B cell (primary cell): ENCODE data around the gene ZBTB44. TPM values are rescaled to one million over a fixed set of nuclear protein-coding genes. Genes with fewer than 3 reads are reported as not detected.
A peak's percentile ranks its signal among the peaks of the same experiment; 100 is the strongest.

ENCODE experiments used
- ATAC-seq: fragments of 200-7000 bp; cut with Tn5 transposase; one replicate; pipeline ENCODE4 v1.10.0; 2021; ENCODE audit warnings: low read depth, mild to moderate bottlenecking, moderate number of reproducible peaks, moderate library complexity
- CTCF ChIA-PET: fragments of 350-600 bp; sonication (Branson Sonifier 250); formaldehyde crosslinking; loops from one replicate; lab custom pipeline; 2021; ENCODE audit warnings: antibody characterized with exemption, inconsistent platforms; lab: Charles Lee
- POLR2A ChIA-PET: fragments of 350-600 bp; sonication (Branson Sonifier 250); formaldehyde crosslinking; loops from one replicate; lab custom pipeline; 2021; ENCODE audit warnings: antibody characterized with exemption; lab: Charles Lee
- DNase-seq: peaks from one replicate; pipeline ENCODE4 v3.0.0; 2013
- H2AFZ ChIP-seq: 2 replicates; pipeline ENCODE4 v1.6.1; 2012; ENCODE audit warnings: mild to moderate bottlenecking, low read depth, low read length; ENCODE audit not compliant: insufficient read depth, poor library complexity, severe bottlenecking
- H3K27ac ChIP-seq, 2 donors: 1 replicate in 1 of 2; 2 replicates in 1 of 2; pipeline ENCODE4 v1.5.1; 2012 to 2013; ENCODE audit warnings: low read length in 2 of 2, mild to moderate bottlenecking in 2 of 2, moderate library complexity in 1 of 2
- H3K27me3 ChIP-seq, 4 experiments: fragments of 200-600 bp in 1 of 4; sonication (generic) in 1 of 4; replicated peaks in 1 of 4; 1 replicate in 2 of 4; 2 replicates in 2 of 4; pipeline versions ENCODE4 v1.6.1 to v1.7.0; 2013 to 2016; ENCODE audit warnings: low read length in 3 of 4, mild to moderate bottlenecking in 2 of 4, mixed read lengths in 1 of 4, moderate library complexity in 1 of 4; ENCODE audit not compliant: insufficient read depth in 4 of 4, control insufficient read depth in 3 of 4; ENCODE audit errors: control extremely low read depth in 1 of 4
- H3K36me3 ChIP-seq, 2 experiments: replicated peaks in 1 of 2; 1 replicate in 1 of 2; 2 replicates in 1 of 2; pipeline versions ENCODE4 v1.6.1 to v1.7.1; 2013; ENCODE audit warnings: low read length in 1 of 2; ENCODE audit not compliant: insufficient read depth in 2 of 2, control insufficient read depth in 1 of 2; ENCODE audit errors: control extremely low read depth in 1 of 2, extremely low read depth in 1 of 2
- H3K4me1 ChIP-seq, 2 donors: fragments of 200-600 bp in 1 of 2; sonication (generic) in 1 of 2; 1 replicate in 1 of 2; 2 replicates in 1 of 2; pipeline versions ENCODE4 v1.5.1 to v1.6.1; 2013 to 2017; ENCODE audit warnings: low read length in 2 of 2; ENCODE audit not compliant: control insufficient read depth in 2 of 2, insufficient read depth in 2 of 2
- H3K4me2 ChIP-seq: replicated peaks from 2 replicates; pipeline ENCODE3; 2012; ENCODE audit warnings: mild to moderate bottlenecking, low read depth, low read length; ENCODE audit not compliant: poor library complexity, severe bottlenecking
- H3K4me3 ChIP-seq, 5 experiments: fragments of 200-600 bp in 1 of 5; sonication (generic) in 1 of 5; 1 replicate in 3 of 5; 2 replicates in 2 of 5; pipeline versions ENCODE4 v1.5.1 to v1.7.0; 2011 to 2016; ENCODE audit warnings: low read length in 4 of 5, mild to moderate bottlenecking in 4 of 5, low read depth in 2 of 5, control low read depth in 1 of 5, moderate library complexity in 1 of 5; ENCODE audit not compliant: insufficient read depth in 1 of 5; ENCODE audit errors: control extremely low read depth in 1 of 5, extremely low read depth in 1 of 5
- H3K79me2 ChIP-seq: fragments of 200-600 bp; sonication (generic); one replicate; pipeline ENCODE4 v1.6.0; 2016; ENCODE audit warnings: low read length; ENCODE audit not compliant: control insufficient read depth, insufficient read depth
- H3K9ac ChIP-seq: fragments of 200-600 bp; sonication (generic); 2 replicates; pipeline ENCODE4 v1.6.1; 2017; ENCODE audit warnings: mild to moderate bottlenecking, low read length, moderate library complexity
- H3K9me3 ChIP-seq, 3 donors: one replicate each; pipeline versions ENCODE4 v1.6.1 to v1.7.1; 2013; ENCODE audit warnings: low read length in 2 of 3; ENCODE audit not compliant: control insufficient read depth in 2 of 3, insufficient read depth in 1 of 3; ENCODE audit errors: control extremely low read depth in 1 of 3
- H4K20me1 ChIP-seq: 2 replicates; pipeline ENCODE4 v1.6.0; 2012; ENCODE audit warnings: mild to moderate bottlenecking, low read length; ENCODE audit not compliant: insufficient read depth, control insufficient read depth, poor library complexity, severe bottlenecking
- H3K27ac Mint-ChIP-seq: one replicate; pipeline ENCODE4 v1.8.0; 2021; ENCODE audit warnings: mixed read lengths
- H3K27me3 Mint-ChIP-seq: one replicate; pipeline ENCODE4 v1.8.0; 2021; ENCODE audit warnings: mixed read lengths
- H3K4me1 Mint-ChIP-seq: one replicate; pipeline ENCODE4 v1.8.0; 2021; ENCODE audit warnings: mixed read lengths
- H3K4me3 Mint-ChIP-seq: one replicate; pipeline ENCODE4 v1.8.0; 2021; ENCODE audit warnings: mixed read lengths
- H3K9me3 Mint-ChIP-seq: one replicate; pipeline ENCODE4 v1.8.0; 2022; ENCODE audit warnings: mixed read lengths; ENCODE audit not compliant: insufficient read depth
- CTCF ChIP-seq: fragments of 200-600 bp; IDR thresholded peaks from one replicate; pipeline ENCODE4 v1.8.0; 2022; ENCODE audit warnings: antibody characterized with exemption, mild to moderate bottlenecking
- EZH2 ChIP-seq: IDR thresholded peaks from 2 replicates; pipeline ENCODE4 v1.6.1; 2012; ENCODE audit warnings: borderline replicate concordance, low read depth, mild to moderate bottlenecking, moderate library complexity, low read length; ENCODE audit not compliant: insufficient read depth, poor library complexity, severe bottlenecking
- WGBS: methylation state at CpG from one replicate; pipeline ENCODE4 v1.1.5; 2013; ENCODE audit warnings: missing lambda C conversion rate; ENCODE audit not compliant: insufficient coverage; 5-methylcytosine and 5-hydroxymethylcytosine counted together
- intact Hi-C: fragments of 100-400 bp; cut with micrococcal nuclease; formaldehyde crosslinking; loops from one replicate; pipeline ENCODE4 v1.10.0; 2022
- polyA plus RNA-seq: library from polyadenylated mRNA; depleted of rRNA; stranded (reverse); fragments of >200 nt; gene quantifications from 2 replicates; pipeline ENCODE4 v1.2.3, GENCODE V29; 2012
- total RNA-seq, 2 donors: library from RNA; stranded (reverse); fragments of 120-200 nt in 1 of 2; gene quantifications; 1 replicate in 1 of 2; 2 replicates in 1 of 2; pipeline versions ENCODE4 v1.2.3 to v1.2.4, GENCODE V29; 2013 to 2022

ZBTB44 gene
- total and polyA plus RNA-seq, 2 donors (not counting 1 experiment from before 2014, with no cell fraction given) = 23.3 to 89.4 TPM

- Histone ChIP-seq H3K36me3 (peaks cover 1 to 43% of the 10 kb centered on the region in 2 experiments), H3K27ac (no peak overlapping the region), H3K79me2 (no peaks in the 10 kb centered on the region), H4K20me1 (no peaks in the 10 kb centered on the region), H3K4me1 (peaks cover 18 to 24% of the 10 kb centered on the region in 2 donors), H3K4me3 (no peak overlapping the region), H3K9me3 (peaks cover 0 to 10% (median 0%) of the 10 kb centered on the region in 3 donors), H3K4me2 (no peak overlapping the region), H2AFZ (no peak overlapping the region), H3K27me3 (no peaks in the 10 kb centered on the region), H3K9ac (no peak overlapping the region)
- Mint-ChIP-seq H3K27ac (peak overlapping the region; percentile 50), H3K27me3 (no peaks in the 10 kb centered on the region), H3K4me1 (peaks cover 28% of the 10 kb centered on the region), H3K9me3 (no peaks in the 10 kb centered on the region), H3K4me3 (no peak overlapping the region)
- WGBS = 88% methylated on average over 12 of the region's 12 CpGs
- ChIA-PET POLR2A (no interaction called here), CTCF (interaction anchor here (1.4 kb wide), 1 partner anchor 13 kb away, joined by 3 read pairs; no protein-coding TSS in a partner anchor)
- no peak for DNase-seq
- ATAC-seq = no peak
- intact Hi-C loops = no loop called here
- TF ChIP-seq CTCF (no peak), EZH2 (no peak)
Measured at GRCh38 chr11:130199792-130200191, 114.9 kb downstream of the ZBTB44 start.

GRCh38 chr11:130198964-130199363 is 115.8 kb downstream of the ZBTB44 start:
- no peaks in the 10 kb centered on the region for H3K9me3 Mint-ChIP-seq
- ChIA-PET CTCF (interaction anchor here (0.6 to 1.4 kb wide), 2 partner anchors 14 to 176 kb away, joined by 3 to 5 read pairs; no protein-coding TSS in a partner anchor), POLR2A (no interaction called here)
- DNase-seq (no peak), ATAC-seq (no peak)
- intact Hi-C loops = no loop called here
- H3K27ac Mint-ChIP-seq = no peak overlapping the region
- Histone ChIP-seq H2AFZ (no peak overlapping the region), H3K4me3 (no peak overlapping the region), H3K27me3 (no peaks in the 10 kb centered on the region), H3K27ac (no peak overlapping the region), H4K20me1 (no peaks in the 10 kb centered on the region), H3K9ac (no peak overlapping the region), H3K4me2 (no peak overlapping the region), H3K4me1 (peaks cover 18 to 24% of the 10 kb centered on the region in 2 donors), H3K36me3 (peaks cover 1 to 51% of the 10 kb centered on the region in 2 experiments), H3K79me2 (no peaks in the 10 kb centered on the region), H3K9me3 (peaks cover 0 to 10% (median 0%) of the 10 kb centered on the region in 3 donors)
- no peak for TF ChIP-seq EZH2
- no peaks in the 10 kb centered on the region for H3K27me3 Mint-ChIP-seq
- WGBS = 99% methylated on average over 14 of the region's 15 CpGs
- peaks cover 24% of the 10 kb centered on the region for H3K4me1 Mint-ChIP-seq
- no peak overlapping the region for H3K4me3 Mint-ChIP-seq
